HG02970 (cell line): Measurements from ENCODE around the gene RAB3GAP2.
"Not testable (repeated sequence)": the region's sequence is repeated elsewhere in the genome, so short reads cannot be mapped to it uniquely, and the experiment has no call there.

Experiments used
- ATAC-seq: cut with Tn5 transposase; IDR thresholded peaks from one replicate; pipeline ENCODE4 v1.9.1; 2021; ENCODE audit warnings: mild to moderate bottlenecking, moderate library complexity, moderate number of reproducible peaks; ENCODE audit not compliant: unreplicated experiment, low FRiP score

RAB3GAP2 gene

DNA sequence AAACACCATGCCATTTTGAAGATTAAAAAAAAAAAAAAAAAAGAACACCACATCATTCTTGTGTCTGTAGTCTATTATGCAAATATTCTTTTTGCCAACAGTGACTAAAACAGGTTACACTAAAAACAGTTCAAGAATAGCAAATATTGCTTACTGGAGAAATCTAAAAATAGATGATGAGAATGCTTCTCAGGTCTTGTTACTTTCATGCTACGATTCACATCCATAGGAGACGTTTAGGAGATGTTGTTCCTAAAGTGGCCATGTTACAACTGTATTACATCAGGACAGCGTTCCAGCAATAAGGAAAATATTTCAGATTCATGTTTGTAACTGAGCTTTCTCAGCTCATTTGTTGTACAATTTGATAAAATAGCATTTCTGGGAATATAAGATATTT, 32.3 kb downstream of the RAB3GAP2 start:
- no peak for ATAC-seq

DNA sequence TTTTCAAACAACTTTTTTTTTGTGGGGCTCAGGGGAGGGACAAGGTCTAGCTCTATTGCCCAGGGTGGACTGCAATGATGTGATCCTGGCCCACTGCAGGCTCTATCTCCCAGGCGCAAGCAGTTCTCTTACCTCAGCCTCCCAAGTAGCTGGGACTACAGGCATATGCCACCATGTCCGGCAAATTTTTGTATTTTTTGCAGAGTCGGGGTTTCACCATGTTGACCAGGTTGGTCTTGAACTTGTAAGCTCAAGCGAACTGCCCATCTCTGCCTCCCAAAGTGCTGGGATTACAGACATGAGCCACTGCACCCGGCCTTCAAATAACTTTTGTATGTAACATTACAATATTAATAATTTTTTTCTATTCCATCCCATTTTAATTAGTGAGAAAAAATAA, 33.0 kb downstream of the RAB3GAP2 start:
- ATAC-seq: no peak

DNA sequence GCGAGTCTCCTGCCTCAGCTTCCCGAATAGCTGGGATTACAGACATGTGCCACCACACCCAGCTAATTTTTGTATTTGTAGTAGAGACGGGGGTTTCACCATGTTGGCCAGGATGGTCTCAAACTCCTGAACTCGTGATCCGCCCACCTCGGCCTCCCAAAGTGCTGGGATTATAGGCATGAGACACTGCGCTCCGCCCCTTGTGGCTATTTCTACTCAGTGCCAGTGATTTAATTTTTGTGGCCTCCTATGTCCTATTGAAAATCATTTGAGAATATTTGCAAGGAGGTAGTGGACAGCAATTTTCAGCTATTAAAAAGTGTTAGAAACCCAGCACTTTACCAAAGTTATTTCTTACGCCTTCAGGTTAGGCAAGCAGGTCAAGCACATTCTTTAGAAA, 36.0 kb downstream of the RAB3GAP2 start:
- ATAC-seq: not testable (repeated sequence)

DNA sequence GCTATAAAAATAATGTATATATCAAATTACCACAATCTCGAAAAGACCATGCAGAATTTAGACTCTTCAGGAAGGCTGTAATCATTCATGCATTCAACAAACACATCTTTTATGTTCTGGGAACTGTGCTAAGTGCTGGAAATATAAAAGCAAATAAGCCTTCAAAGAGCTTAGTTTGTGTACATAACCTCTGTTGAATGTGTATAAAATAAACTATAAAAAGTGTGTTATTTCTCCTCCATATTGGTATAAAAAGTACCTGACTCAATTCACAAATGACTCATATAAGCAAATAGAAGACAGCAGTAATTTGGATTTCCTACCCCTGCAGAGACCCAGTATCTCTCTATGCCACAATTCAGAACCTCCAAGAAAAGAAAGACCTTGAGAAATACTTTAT, 36.8 kb downstream of the RAB3GAP2 start:
- no peak for ATAC-seq

DNA sequence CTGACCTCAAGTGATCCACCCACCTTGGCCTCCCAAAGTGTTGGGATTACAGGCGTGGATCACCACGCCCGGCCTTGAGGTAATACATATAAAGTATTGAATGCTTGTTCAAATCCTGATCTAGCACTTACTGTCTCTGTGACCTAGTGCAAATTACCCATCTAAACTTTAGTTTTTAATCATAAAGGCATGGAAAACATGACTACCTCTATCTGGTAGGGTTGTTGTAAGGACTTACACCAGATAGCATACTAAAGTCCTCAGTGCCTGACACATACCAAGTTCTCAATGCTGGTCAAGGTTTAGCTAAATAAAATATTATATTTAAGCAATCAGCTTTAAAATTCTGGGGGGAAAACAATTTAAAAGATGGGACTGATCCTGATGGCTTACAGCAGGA, 38.3 kb downstream of the RAB3GAP2 start:
- no peak for ATAC-seq

DNA sequence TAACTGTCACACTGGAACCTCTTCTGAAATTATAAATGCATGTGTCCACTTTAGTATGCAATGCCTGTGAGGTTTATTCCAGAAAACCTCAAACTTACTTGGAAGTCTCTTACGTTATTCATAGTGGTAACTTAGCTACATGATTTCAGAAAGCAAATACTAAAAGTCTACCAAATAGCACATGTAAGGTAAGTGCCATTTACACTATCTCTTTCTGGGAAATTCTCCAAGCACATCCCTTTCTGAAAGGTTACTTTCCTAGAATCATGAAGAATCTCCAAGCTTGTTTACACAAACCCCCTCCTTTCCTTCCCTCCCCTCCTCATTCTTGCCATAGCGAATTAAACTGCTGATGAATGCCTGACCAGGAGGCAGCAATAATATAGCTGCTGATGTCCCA, 42.5 kb downstream of the RAB3GAP2 start:
- no peak for ATAC-seq

DNA sequence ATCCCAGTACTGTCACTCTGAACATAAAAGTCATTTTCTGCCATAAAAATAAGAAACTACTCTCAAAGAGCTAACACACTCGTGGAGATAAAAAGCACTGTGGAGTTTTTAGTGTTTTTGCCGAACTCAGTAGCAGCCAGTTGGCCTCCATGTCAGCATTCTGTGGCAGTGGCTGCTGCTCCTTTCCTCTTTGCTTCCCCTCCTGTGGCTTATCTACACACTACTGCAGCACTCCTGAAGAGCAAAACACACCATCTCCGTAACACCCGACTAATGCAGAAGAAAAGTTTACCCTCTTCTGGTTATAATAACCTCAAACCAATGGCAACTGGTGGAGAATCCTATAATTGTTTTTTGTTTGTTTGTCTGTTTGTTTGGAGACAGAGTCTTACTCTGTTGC, 44.9 kb downstream of the RAB3GAP2 start:
- ATAC-seq: no peak

DNA sequence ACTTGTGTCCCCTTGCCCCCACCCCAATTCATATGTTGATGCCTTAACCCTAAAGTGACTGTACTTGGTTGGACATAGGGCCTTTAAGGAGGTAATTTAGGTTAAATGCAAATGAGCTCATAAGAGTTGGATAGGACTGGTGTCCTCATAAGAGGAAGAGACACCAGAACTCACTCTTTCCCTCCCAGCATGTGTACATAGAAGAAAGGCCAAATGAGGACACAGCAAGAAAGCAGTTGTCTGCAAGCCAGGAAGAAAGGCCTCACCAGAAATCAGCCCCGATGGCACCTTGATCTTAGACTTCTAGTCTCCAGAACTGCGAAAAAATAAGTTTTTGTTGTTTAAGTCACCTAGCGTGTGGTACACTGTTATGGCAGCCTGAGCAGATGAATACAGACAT, 45.5 kb downstream of the RAB3GAP2 start:
- ATAC-seq: no peak

DNA sequence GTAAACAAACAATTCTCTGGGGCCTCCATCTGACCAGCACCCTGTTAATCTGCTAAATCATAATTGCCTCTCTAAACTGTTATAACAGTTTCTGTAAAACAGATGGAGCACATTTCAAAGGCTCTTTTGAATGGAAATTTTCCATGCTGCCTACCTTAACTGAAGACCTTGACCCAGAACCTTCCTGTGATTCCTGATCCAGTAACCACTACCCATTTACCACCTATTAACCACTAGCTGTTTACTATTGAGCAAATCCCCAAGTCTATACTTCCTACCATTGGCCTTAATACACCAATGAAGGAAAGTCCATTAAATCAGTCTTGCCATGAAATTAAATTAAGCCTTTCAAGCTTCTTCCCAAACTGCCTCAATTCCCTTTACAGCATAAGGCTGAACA, 46.3 kb downstream of the RAB3GAP2 start:
- no peak for ATAC-seq

DNA sequence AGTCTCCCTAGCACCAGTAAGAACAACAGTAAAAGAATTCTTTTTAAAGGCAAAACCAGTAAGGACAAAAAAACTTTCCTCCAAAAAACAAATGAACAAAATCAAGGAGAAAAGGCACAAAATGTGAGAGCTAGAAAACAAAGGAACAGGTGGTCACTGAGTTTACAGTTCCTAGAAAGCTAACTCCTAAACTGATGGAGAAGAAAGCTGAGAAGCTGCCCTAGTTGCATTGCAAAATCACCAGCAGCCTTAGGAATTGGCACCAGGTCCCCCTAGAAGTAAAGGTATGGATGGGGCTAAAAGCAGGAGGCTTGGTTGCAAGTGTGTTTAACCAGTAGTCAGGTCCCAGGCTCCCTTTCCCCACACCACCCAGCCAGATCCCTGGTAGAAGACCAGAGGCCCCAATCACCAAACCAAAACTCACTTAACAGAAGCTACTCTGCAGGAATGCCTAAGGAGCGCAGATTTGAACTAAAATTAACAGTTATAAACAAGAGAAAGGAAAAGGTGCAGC, 47.6 kb downstream of the RAB3GAP2 start:
- no peak for ATAC-seq

DNA sequence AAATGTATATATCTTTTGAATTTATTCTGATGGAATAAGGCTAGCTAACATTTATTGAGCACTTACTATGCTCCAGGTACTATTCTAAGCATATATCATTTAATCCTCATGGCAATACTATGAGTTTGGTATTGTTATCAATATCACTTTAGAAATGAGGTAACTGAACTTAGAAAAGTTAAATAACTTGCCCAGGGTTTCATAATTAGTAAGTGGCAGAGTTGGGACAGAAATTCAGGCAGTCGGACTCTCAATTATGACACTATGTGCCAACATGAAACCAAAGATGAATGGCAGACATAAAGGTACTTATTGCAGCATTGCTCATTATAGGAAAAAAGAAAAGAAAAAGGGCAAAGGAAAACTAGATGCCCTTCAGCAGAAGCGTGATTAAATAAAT, 48.2 kb downstream of the RAB3GAP2 start:
- no peak for ATAC-seq

DNA sequence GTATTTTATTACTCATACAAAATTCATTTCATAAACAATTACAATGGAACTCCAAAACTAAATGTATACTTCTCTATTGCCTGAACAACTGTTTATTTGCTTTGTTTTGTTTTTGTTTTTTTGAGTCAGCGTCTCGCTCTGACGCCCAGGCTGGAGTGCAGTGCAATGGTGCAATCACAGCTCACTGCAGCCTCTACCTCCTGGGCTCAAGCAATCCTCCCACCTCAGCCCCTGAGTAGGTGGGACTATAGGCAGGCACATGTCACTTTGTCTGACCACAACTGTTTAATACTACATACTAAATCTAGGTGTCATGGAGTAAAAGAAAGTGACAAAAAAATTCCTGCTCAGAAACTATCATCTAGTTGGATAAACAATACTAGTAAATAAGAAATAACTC, 49.3 kb downstream of the RAB3GAP2 start:
- ATAC-seq: no peak

DNA sequence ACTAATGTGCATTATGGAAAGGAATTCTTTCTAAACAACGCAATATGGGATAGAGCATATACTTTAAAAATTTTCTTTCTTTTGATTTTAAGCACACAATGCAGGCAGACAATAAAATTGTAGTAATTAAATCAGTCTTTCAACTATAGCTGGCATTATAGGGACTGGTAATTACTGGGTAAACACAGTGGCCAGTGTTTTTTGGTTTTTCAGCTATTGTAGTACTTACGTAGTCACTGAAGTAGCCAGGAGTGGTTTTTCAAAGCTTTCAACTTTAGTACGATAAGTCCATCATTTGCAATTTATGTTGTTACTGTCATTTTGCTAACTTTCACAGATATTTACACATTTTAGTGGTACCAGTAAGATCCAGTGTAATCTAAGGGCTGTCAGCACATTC, 50.6 kb downstream of the RAB3GAP2 start:
- ATAC-seq: no peak

DNA sequence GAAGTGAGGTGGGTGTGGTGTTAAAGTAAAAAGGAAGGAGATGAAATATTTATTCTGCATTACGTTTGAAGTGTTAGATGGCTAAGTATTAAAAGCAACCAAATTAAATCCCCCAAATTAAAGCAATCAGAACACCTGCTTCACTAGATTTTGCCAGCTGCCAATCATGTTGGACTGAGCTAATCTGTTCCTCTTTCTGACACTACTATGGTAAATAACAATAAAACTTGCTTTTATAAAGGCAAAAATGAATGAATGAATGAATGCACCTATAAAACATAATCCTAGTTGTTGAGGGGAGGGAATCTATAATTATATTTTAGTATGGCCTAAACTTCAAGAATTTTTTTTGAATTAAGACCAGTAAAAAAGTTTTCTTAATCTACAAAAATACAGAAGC, 51.0 kb downstream of the RAB3GAP2 start:
- no peak for ATAC-seq

DNA sequence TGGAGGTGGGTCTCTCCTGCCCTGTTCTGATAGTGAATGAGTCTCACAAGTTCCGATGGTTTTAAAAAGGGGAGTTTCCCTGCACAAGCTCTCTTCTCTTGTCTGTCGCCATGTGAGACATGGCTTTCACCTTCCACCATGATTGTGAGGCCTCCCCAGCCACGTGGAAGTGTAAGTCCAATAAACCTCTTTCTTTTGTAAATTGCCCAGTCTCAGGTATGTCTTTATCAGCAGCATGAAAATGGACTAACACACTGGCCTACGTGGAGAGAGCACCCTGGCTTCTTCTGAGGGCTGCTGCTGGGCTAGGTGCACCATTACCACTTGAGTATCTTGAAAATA, 51.6 kb downstream of the RAB3GAP2 start:
- not testable (repeated sequence) for ATAC-seq

DNA sequence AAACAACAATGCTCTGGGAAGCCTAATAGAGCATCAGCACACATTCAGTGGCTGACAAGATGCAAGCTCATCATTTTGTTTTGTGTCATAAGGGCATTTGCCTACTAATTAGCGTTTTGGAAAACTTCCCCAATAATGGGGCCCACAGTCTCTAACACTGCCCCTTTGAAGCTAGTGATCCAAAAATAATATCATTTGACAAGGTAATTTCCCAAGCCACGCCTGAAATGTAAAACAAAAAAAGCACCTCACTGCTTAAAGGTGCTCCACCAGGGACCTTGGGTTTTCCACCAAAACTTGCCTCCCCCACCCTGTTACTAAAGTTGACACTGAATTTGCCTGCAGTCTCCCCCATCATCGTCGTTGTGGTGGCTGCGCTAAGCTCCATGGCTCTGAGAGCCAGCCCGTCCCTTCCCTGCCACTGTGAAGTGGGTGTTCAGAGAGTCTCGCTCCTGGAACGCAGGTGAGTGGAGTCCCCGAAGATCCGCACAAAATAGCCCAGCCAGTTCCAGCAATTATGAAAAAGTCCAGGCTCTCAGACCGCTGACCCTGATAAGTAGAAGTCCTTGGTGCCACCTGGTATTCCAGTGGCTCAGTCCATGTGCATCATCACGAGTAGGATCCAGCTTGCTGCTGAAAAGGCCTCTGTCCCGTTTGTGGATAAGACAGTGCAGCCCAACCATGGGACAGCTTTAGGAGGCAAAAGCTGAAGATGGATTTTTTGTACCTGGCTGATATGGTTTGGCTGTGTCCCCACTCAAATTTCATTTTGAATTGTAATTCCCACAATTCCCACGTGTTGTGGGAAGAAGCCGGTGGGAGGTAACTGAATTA, 52.2 kb downstream of the RAB3GAP2 start:
- ATAC-seq: peak; percentile 55

DNA sequence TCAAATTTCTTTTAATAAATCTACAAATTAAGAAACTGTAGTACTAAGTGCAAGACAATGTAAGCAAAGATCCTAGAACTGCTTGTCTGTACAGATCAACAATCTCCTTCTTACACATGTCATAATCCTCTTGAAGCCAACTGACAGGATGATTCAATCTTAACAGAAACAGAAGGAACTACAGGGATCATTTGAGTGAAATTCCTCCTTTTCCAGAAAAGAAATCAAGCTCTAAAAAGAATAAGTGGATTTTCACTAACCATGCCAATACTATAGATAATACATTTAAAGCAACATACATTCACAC, 53.2 kb downstream of the RAB3GAP2 start:
- ATAC-seq: no peak

DNA sequence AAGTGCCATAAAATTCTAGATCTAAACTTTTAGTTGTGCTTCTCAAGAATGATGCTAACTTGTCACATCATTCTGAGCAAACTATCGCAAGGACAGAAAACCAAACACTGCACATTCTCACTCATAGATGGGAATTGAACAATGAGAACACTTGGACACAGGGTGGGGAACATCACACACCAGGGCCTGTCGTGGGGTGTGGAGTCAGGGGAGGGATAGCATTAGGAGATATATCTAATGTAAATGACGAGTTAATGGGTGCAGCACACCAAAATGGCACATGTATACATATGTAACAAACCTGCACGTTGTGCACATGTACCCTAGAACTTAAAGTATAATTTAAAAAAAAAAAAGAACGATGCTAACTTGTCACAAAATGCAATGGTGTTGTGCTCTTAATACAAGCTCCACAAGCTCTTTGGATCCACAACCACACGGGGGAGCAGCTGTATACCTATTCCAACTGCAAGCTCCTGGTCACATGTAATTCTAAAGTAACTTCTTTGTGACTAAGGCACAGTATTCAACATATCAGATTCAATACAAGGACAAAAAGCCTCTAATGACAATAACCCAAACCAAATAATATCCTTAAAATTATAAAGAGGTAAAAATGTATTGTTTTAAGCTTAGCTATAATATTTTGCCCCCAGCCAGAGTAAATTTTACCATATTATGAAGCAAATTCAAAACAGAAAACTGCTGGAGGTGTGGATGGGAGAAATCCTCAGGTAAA, 53.7 kb downstream of the RAB3GAP2 start:
- ATAC-seq: not testable (repeated sequence)

DNA sequence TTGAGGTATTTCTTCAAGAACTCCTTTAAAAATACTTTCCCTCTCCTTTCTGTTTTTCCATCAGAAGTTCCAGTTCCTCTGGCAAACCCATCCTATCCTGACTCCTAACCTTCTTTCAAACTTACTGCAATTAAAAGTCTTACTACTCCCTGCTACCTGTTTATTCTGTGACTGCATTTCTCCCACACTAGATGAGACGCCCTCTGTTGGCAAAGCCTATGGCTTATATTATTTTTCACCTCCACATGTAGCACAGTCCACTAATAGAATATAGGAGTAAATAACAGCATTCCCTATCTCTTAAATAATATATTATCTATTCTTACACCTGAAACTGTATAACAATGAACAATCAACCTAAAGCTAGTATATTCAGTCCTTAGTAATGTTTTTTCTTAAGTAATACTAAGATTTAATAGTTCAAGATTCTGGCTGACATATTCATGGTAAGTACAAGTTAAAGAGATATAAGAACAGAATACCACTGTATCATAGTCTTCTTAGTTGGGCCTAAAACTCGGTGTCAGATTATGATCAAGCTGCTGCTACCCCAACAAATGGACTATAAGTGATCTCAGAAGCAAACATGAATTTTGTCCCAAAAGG, 54.8 kb downstream of the RAB3GAP2 start:
- ATAC-seq: no peak

DNA sequence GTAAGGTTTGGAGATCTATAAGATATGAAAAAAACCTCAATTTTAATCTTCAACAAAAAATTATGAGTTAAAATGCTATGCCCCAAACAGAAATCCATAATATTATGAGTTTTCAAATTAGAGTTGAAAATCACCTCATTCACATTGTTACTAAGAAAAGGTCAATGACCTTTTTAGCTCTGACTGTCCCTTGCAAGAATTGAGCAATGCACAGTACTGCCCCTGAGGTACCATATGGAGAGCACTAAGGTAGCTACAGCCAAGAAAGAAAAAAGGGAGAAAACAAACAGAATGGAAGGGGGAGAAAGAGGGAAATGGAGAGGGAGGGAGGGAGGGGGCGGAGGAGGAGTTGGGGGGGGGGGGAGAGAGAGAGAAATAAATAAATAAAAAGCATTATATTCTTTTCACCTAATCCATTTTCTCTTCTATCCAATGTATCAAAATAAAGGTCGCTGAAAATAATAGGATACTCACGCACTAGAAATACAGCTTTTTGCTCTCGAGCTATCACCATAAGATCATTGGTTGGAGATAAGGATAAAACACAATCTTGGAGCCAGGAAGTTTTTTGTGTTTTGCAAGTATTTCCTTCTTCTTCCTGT, 58.8 kb downstream of the RAB3GAP2 start:
- no peak for ATAC-seq

DNA sequence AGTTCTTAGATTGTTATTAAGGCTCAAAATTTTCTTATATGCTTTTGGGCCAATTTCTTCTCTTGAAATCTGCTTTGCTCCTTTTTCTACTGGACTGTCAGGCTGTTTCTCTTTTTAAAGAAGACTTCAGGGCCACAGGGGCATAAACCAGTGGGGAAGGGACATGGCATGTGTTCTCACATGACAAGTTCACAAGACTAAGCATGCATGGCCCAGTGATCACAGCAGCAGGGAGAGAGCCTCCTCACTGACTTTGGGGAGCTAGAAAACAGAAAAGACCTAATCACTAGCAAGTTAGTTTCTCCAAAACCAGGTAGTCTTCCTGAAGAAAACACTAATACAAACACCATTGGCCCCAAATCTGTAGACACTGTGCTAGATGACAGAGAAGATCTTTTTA, 64.8 kb downstream of the RAB3GAP2 start:
- no peak for ATAC-seq
